Stimulated activated naive CD8-positive, alpha-beta T cell treated with anti-CD3 and anti-CD28 coated beads, Interleukin-15, Interleukin-2, amounts not matched to agents 100 ng/mL and 50 ng/mL, for 24 hours (primary cell): ENCODE data around the gene THY1.
"Not testable (repeated sequence)": the region's sequence is repeated elsewhere in the genome, so short reads cannot be mapped to it uniquely, and the experiment has no call there.

Source experiments
- H3K27ac Mint-ChIP-seq: one replicate; pipeline ENCODE4 v1.8.0; 2021; ENCODE audit warnings: mild to moderate bottlenecking, mixed read lengths
- H3K27me3 Mint-ChIP-seq: one replicate; pipeline ENCODE4 v1.8.0; 2021; ENCODE audit warnings: mixed read lengths
- H3K36me3 Mint-ChIP-seq: one replicate; pipeline ENCODE4 v1.8.0; 2021; ENCODE audit warnings: low read depth, mixed read lengths
- H3K4me1 Mint-ChIP-seq: one replicate; pipeline ENCODE4 v1.8.0; 2021; ENCODE audit warnings: low read depth, mixed read lengths
- H3K4me3 Mint-ChIP-seq: one replicate; pipeline ENCODE4 v1.8.0; 2021; ENCODE audit warnings: mild to moderate bottlenecking, mixed read lengths
- H3K9me3 Mint-ChIP-seq: one replicate; pipeline ENCODE4 v1.8.0; 2021; ENCODE audit warnings: mixed read lengths

The THY1 gene

GRCh38 chr11:119416606-119417580 is 6.1 kb downstream of the THY1 start:
- Mint-ChIP-seq H3K4me1 (peaks cover 6% of the 10 kb centered on the region), H3K4me3 (no peak overlapping the region), H3K27me3 (peaks cover 24% of the 10 kb centered on the region), H3K9me3 (no peaks in the 10 kb centered on the region), H3K36me3 (no peaks in the 10 kb centered on the region), H3K27ac (no peak overlapping the region)

GRCh38 chr11:119415966-119416365 is 7.0 kb downstream of the THY1 start:
- Mint-ChIP-seq H3K4me3 (no peak overlapping the region), H3K27me3 (peaks cover 19% of the 10 kb centered on the region), H3K36me3 (no peaks in the 10 kb centered on the region), H3K27ac (no peak overlapping the region), H3K9me3 (no peaks in the 10 kb centered on the region), H3K4me1 (no peaks in the 10 kb centered on the region)

GRCh38 chr11:119415517-119415916 is 7.5 kb downstream of the THY1 start:
- Mint-ChIP-seq H3K27ac (no peak overlapping the region), H3K4me3 (no peak overlapping the region), H3K27me3 (peaks cover 18% of the 10 kb centered on the region), H3K4me1 (no peaks in the 10 kb centered on the region), H3K36me3 (no peaks in the 10 kb centered on the region), H3K9me3 (no peaks in the 10 kb centered on the region)

GRCh38 chr11:119414734-119415133 is 8.2 kb downstream of the THY1 start:
- H3K36me3 Mint-ChIP-seq, result no peaks in the 10 kb centered on the region
- no peaks in the 10 kb centered on the region for H3K4me1 Mint-ChIP-seq
- H3K27ac Mint-ChIP-seq, result no peak overlapping the region
- no peaks in the 10 kb centered on the region for H3K9me3 Mint-ChIP-seq
- H3K4me3 Mint-ChIP-seq, result no peak overlapping the region
- peaks cover 13% of the 10 kb centered on the region for H3K27me3 Mint-ChIP-seq

GRCh38 chr11:119414321-119414720 is 8.7 kb downstream of the THY1 start:
- Mint-ChIP-seq H3K9me3 (no peaks in the 10 kb centered on the region), H3K27me3 (peaks cover 9% of the 10 kb centered on the region), H3K4me3 (no peak overlapping the region), H3K27ac (no peak overlapping the region), H3K36me3 (no peaks in the 10 kb centered on the region), H3K4me1 (no peaks in the 10 kb centered on the region)

GRCh38 chr11:119412072-119412471 is 10.9 kb downstream of the THY1 start:
- Mint-ChIP-seq H3K9me3 (no peaks in the 10 kb centered on the region), H3K4me3 (no peak overlapping the region), H3K27me3 (peaks cover 3% of the 10 kb centered on the region), H3K27ac (no peak overlapping the region), H3K4me1 (no peaks in the 10 kb centered on the region), H3K36me3 (no peaks in the 10 kb centered on the region)

GRCh38 chr11:119410501-119410900 is 12.5 kb downstream of the THY1 start:
- Mint-ChIP-seq H3K36me3 (no peaks in the 10 kb centered on the region), H3K27ac (no peak overlapping the region), H3K9me3 (no peaks in the 10 kb centered on the region), H3K4me1 (no peaks in the 10 kb centered on the region), H3K4me3 (no peak overlapping the region), H3K27me3 (peaks cover 3% of the 10 kb centered on the region)

GRCh38 chr11:119409731-119410130 is 13.2 kb downstream of the THY1 start:
- Mint-ChIP-seq H3K27ac (no peak overlapping the region), H3K4me1 (no peaks in the 10 kb centered on the region), H3K4me3 (no peak overlapping the region), H3K36me3 (no peaks in the 10 kb centered on the region), H3K27me3 (peaks cover 3% of the 10 kb centered on the region), H3K9me3 (no peaks in the 10 kb centered on the region)

GRCh38 chr11:119406005-119406404 is 17.0 kb downstream of the THY1 start:
- Mint-ChIP-seq H3K4me3 (no peak overlapping the region), H3K36me3 (no peaks in the 10 kb centered on the region), H3K4me1 (no peaks in the 10 kb centered on the region), H3K27me3 (peaks cover 9% of the 10 kb centered on the region), H3K27ac (no peak overlapping the region), H3K9me3 (peaks cover 8% of the 10 kb centered on the region)

GRCh38 chr11:119405448-119405847 is 17.5 kb downstream of the THY1 start:
- H3K4me1 Mint-ChIP-seq, H3K27me3 Mint-ChIP-seq, H3K4me3 Mint-ChIP-seq, H3K27ac Mint-ChIP-seq, H3K36me3 Mint-ChIP-seq: not testable (repeated sequence)
- H3K9me3 Mint-ChIP-seq, result peaks cover 11% of the 10 kb centered on the region

- H3K4me1 Mint-ChIP-seq, result no peaks in the 10 kb centered on the region
- H3K27ac Mint-ChIP-seq, result no peak overlapping the region
- peaks cover 11% of the 10 kb centered on the region for H3K9me3 Mint-ChIP-seq
- H3K27me3 Mint-ChIP-seq, result peaks cover 9% of the 10 kb centered on the region
- no peak overlapping the region for H3K4me3 Mint-ChIP-seq
- H3K36me3 Mint-ChIP-seq, result no peaks in the 10 kb centered on the region
Observed at GRCh38 chr11:119404872-119405271, 18.1 kb downstream of the THY1 start.

- no peaks in the 10 kb centered on the region for H3K4me1 Mint-ChIP-seq
- H3K9me3 Mint-ChIP-seq, result peaks cover 27% of the 10 kb centered on the region
- peaks cover 6% of the 10 kb centered on the region for H3K36me3 Mint-ChIP-seq
- H3K4me3 Mint-ChIP-seq, result no peak overlapping the region
- H3K27ac Mint-ChIP-seq, result no peak overlapping the region
- peaks cover 24% of the 10 kb centered on the region for H3K27me3 Mint-ChIP-seq
Observed at GRCh38 chr11:119403021-119403420, 20.0 kb downstream of the THY1 start.

- no peak overlapping the region for H3K27ac Mint-ChIP-seq
- H3K36me3 Mint-ChIP-seq, result peaks cover 11% of the 10 kb centered on the region
- H3K4me3 Mint-ChIP-seq, result no peak overlapping the region
- H3K4me1 Mint-ChIP-seq, result no peaks in the 10 kb centered on the region
- H3K27me3 Mint-ChIP-seq, result peaks cover 29% of the 10 kb centered on the region
- peaks cover 32% of the 10 kb centered on the region for H3K9me3 Mint-ChIP-seq
Observed at GRCh38 chr11:119402470-119402869, 20.5 kb downstream of the THY1 start.

- Mint-ChIP-seq H3K27me3 (peaks cover 33% of the 10 kb centered on the region), H3K4me3 (no peak overlapping the region), H3K9me3 (peaks cover 32% of the 10 kb centered on the region), H3K27ac (no peak overlapping the region), H3K4me1 (no peaks in the 10 kb centered on the region), H3K36me3 (peaks cover 11% of the 10 kb centered on the region)
Observed at GRCh38 chr11:119400860-119401259, 22.1 kb downstream of the THY1 start.

GRCh38 chr11:119397740-119398139 is 25.2 kb downstream of the THY1 start:
- H3K4me3 Mint-ChIP-seq, result no peak overlapping the region
- peaks cover 32% of the 10 kb centered on the region for H3K9me3 Mint-ChIP-seq
- H3K36me3 Mint-ChIP-seq, result peaks cover 11% of the 10 kb centered on the region
- no peak overlapping the region for H3K27ac Mint-ChIP-seq
- peaks cover 46% of the 10 kb centered on the region for H3K27me3 Mint-ChIP-seq
- H3K4me1 Mint-ChIP-seq, result no peaks in the 10 kb centered on the region

- peaks cover 11% of the 10 kb centered on the region for H3K36me3 Mint-ChIP-seq
- H3K9me3 Mint-ChIP-seq, result peaks cover 30% of the 10 kb centered on the region
- H3K27me3 Mint-ChIP-seq, result peaks cover 44% of the 10 kb centered on the region
- no peaks in the 10 kb centered on the region for H3K4me1 Mint-ChIP-seq
- no peak overlapping the region for H3K4me3 Mint-ChIP-seq
- H3K27ac Mint-ChIP-seq, result no peak overlapping the region
Observed at GRCh38 chr11:119396835-119397234, 26.1 kb downstream of the THY1 start.
